Retinal pigment epithelial cell (primary cell): ENCODE measurements around the gene RXFP4.

ENCODE experiments used
- DNase-seq: peaks from one replicate; pipeline ENCODE4 v3.0.0-alpha.2; 2010; ENCODE audit warnings: low read depth
- H3K4me3 ChIP-seq: 2 replicates; pipeline ENCODE4 v1.5.1; 2011; ENCODE audit warnings: mild to moderate bottlenecking, low read length, control low read depth, moderate library complexity
- CTCF ChIP-seq: conservative IDR thresholded peaks from 2 replicates; pipeline ENCODE4 v1.5.1; 2011; ENCODE audit warnings: low read depth, low read length, control low read depth, inconsistent platforms

Gene RXFP4

GRCh38 chr1:155947741-155948140 is 6.3 kb downstream of the RXFP4 start:
- H3K4me3 ChIP-seq, result no peak overlapping the region
- no peak for DNase-seq
- no peak for TF ChIP-seq CTCF

GRCh38 chr1:155950829-155951228 is 9.4 kb downstream of the RXFP4 start:
- H3K4me3 ChIP-seq, result no peak overlapping the region
- no peak for DNase-seq
- no peak for TF ChIP-seq CTCF

- no peak for TF ChIP-seq CTCF
- DNase-seq, result no peak
- no peak overlapping the region for H3K4me3 ChIP-seq
These were observed 10.5 kb downstream of the RXFP4 start for GRCh38 chr1:155951753-155952504.

GRCh38 chr1:155952505-155952890 is 11.1 kb downstream of the RXFP4 start:
- H3K4me3 ChIP-seq, result no peak overlapping the region
- DNase-seq, result no peak
- no peak for TF ChIP-seq CTCF

GRCh38 chr1:155954645-155955044 is 13.2 kb downstream of the RXFP4 start:
- no peak overlapping the region for H3K4me3 ChIP-seq
- no peak for TF ChIP-seq CTCF
- DNase-seq, result no peak

- TF ChIP-seq CTCF, result no peak
- no peak for DNase-seq
- no peak overlapping the region for H3K4me3 ChIP-seq
These were observed 16.0 kb downstream of the RXFP4 start for GRCh38 chr1:155957411-155957915.

GRCh38 chr1:155960081-155960745 is 18.8 kb downstream of the RXFP4 start:
- no peak for TF ChIP-seq CTCF
- DNase-seq, result no peak
- no peak overlapping the region for H3K4me3 ChIP-seq
